GM12892 (cell line): ENCODE results near the gene KIAA0753.

Source experiments
- POLR2A ChIP-seq: IDR thresholded peaks from 2 replicates; pipeline ENCODE4 v1.6.1; 2011; ENCODE audit warnings: low read depth, low read length, control low read depth
- TAF1 ChIP-seq: IDR thresholded peaks from 2 replicates; pipeline ENCODE4 v1.6.1; 2011; ENCODE audit warnings: low read depth, mild to moderate bottlenecking, control low read depth, low read length, borderline replicate concordance

GRCh38 chr17:6574687-6575595 lies 65.6 kb downstream of the KIAA0753 start:
- TF ChIP-seq POLR2A (no peak), TAF1 (no peak)
